ENCODE results near the gene HOXC6. TPM values are rescaled to one million over a fixed set of nuclear protein-coding genes. Genes with fewer than 3 reads are reported as not detected.
A peak's percentile ranks its signal among the peaks of the same experiment; 100 is the strongest.

HOXC6 gene
- total and polyA plus RNA-seq, 9 of the 15 experiments (the other 6 are each of a cell fraction or from before 2014, with no cell fraction given): 0.06 to 4.0 (median 1.4) TPM

DNA sequence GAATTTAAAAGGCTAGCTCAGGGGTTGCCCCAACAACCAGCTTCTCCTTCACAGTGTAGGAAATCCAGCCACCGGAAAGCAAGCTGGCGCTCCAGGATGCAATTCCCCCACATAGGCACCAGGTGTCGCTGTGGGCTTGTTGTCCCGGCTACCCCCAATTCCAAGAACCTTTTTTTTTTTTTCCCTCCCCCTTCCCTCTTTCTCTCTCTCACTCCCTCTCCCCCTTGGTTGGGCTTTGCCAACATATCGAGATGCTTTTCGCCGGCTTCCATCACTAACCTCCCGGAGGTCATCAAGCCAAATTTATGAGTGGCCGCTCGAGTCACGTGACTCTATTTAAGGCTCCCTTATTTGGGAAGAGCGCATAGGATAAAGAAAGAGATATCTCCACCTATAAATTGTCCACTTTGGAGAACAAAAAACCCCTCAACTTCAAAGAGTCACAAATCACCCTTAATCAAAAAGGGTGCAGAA lies 4.4 kb downstream of the HOXC6 start, which contains the start of gene HOXC5 (continued):
- TF ChIP-seq ZBTB7A (IDR thresholded peaks at IDR 0.05; ENCODE audit: borderline replicate concordance, control insufficient read depth, low read depth, low read length) (no peak), NR1H2 (CRISPR knock-in tag; IDR thresholded peaks at IDR 0.05) (no peak), OTX1 (CRISPR knock-in tag; IDR thresholded peaks at IDR 0.05) (0 out of 2 replicates have a peak, but pooled peaks have one; percentile 62), BHLHE40 (IDR thresholded peaks at IDR 0.05; ENCODE audit: low read length) (no peak), FOXK1 (CRISPR knock-in tag; IDR thresholded peaks at IDR 0.05; ENCODE audit: borderline replicate concordance) (no peak), ZFP36 (IDR thresholded peaks at IDR 0.05; ENCODE audit: low read depth, low read length, partially characterized antibody) (no peak), STAT5A (IDR thresholded peaks at IDR 0.05; ENCODE audit: borderline replicate concordance, low read length) (no peak; the same call in 1 of the 2 replicates), ZNF3 (CRISPR knock-in tag; IDR thresholded peaks at IDR 0.05) (no peak), JUN (IDR thresholded peaks at IDR 0.05; ENCODE audit: borderline replicate concordance, low read depth, low read length) (no peak), JUN (CRISPR knock-in tag; IDR thresholded peaks at IDR 0.05; ENCODE audit: borderline replicate concordance) (no peak)
- TF ChIP-seq, protein P1, sequence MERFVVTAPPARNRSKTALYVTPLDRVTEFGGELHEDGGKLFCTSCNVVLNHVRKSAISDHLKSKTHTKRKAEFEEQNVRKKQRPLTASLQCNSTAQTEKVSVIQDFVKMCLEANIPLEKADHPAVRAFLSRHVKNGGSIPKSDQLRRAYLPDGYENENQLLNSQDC (CRISPR knock-in tag; IDR thresholded peaks at IDR 0.05): no peak
- TF ChIP-seq, protein P2, sequence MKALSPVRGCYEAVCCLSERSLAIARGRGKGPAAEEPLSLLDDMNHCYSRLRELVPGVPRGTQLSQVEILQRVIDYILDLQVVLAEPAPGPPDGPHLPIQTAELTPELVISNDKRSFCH (CRISPR knock-in tag; IDR thresholded peaks at IDR 0.05): no peak
- TF ChIP-seq, protein P2 (tag; IDR thresholded peaks at IDR 0.05): no peak
- TF ChIP-seq, protein P3, sequence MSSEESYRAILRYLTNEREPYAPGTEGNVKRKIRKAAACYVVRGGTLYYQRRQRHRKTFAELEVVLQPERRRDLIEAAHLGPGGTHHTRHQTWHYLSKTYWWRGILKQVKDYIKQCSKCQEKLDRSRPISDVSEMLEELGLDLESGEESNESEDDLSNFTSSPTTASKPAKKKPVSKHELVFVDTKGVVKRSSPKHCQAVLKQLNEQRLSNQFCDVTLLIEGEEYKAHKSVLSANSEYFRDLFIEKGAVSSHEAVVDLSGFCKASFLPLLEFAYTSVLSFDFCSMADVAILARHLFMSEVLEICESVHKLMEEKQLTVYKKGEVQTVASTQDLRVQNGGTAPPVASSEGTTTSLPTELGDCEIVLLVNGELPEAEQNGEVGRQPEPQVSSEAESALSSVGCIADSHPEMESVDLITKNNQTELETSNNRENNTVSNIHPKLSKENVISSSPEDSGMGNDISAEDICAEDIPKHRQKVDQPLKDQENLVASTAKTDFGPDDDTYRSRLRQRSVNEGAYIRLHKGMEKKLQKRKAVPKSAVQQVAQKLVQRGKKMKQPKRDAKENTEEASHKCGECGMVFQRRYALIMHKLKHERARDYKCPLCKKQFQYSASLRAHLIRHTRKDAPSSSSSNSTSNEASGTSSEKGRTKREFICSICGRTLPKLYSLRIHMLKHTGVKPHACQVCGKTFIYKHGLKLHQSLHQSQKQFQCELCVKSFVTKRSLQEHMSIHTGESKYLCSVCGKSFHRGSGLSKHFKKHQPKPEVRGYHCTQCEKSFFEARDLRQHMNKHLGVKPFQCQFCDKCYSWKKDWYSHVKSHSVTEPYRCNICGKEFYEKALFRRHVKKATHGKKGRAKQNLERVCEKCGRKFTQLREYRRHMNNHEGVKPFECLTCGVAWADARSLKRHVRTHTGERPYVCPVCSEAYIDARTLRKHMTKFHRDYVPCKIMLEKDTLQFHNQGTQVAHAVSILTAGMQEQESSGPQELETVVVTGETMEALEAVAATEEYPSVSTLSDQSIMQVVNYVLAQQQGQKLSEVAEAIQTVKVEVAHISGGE (CRISPR knock-in tag; IDR thresholded peaks at IDR 0.05): no peak
- TF ChIP-seq, protein P4, sequence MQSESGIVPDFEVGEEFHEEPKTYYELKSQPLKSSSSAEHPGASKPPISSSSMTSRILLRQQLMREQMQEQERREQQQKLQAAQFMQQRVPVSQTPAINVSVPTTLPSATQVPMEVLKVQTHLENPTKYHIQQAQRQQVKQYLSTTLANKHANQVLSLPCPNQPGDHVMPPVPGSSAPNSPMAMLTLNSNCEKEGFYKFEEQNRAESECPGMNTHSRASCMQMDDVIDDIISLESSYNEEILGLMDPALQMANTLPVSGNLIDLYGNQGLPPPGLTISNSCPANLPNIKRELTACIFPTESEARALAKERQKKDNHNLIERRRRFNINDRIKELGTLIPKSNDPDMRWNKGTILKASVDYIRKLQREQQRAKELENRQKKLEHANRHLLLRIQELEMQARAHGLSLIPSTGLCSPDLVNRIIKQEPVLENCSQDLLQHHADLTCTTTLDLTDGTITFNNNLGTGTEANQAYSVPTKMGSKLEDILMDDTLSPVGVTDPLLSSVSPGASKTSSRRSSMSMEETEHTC (IDR thresholded peaks at IDR 0.05): no peak
- TF ChIP-seq, protein P5, sequence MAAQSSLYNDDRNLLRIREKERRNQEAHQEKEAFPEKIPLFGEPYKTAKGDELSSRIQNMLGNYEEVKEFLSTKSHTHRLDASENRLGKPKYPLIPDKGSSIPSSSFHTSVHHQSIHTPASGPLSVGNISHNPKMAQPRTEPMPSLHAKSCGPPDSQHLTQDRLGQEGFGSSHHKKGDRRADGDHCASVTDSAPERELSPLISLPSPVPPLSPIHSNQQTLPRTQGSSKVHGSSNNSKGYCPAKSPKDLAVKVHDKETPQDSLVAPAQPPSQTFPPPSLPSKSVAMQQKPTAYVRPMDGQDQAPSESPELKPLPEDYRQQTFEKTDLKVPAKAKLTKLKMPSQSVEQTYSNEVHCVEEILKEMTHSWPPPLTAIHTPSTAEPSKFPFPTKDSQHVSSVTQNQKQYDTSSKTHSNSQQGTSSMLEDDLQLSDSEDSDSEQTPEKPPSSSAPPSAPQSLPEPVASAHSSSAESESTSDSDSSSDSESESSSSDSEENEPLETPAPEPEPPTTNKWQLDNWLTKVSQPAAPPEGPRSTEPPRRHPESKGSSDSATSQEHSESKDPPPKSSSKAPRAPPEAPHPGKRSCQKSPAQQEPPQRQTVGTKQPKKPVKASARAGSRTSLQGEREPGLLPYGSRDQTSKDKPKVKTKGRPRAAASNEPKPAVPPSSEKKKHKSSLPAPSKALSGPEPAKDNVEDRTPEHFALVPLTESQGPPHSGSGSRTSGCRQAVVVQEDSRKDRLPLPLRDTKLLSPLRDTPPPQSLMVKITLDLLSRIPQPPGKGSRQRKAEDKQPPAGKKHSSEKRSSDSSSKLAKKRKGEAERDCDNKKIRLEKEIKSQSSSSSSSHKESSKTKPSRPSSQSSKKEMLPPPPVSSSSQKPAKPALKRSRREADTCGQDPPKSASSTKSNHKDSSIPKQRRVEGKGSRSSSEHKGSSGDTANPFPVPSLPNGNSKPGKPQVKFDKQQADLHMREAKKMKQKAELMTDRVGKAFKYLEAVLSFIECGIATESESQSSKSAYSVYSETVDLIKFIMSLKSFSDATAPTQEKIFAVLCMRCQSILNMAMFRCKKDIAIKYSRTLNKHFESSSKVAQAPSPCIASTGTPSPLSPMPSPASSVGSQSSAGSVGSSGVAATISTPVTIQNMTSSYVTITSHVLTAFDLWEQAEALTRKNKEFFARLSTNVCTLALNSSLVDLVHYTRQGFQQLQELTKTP (IDR thresholded peaks at IDR 0.05; ENCODE audit: low read depth in 1 of 2, partially characterized antibody in 2 of 2): peak in 1 of 2 experiments; percentile 87
